Measurements from ENCODE around the gene ALG2.

- TF ChIP-seq CTCF (IDR thresholded peaks at IDR 0.05; ENCODE audit: poor library complexity, severe bottlenecking): no peak
- TF ChIP-seq POLR2AphosphoS5 (IDR thresholded peaks at IDR 0.05): no peak
- no peak for TF ChIP-seq EZH2 (IDR thresholded peaks at IDR 0.05; ENCODE audit: borderline replicate concordance, insufficient read depth, low read length, poor library complexity, severe bottlenecking)
- TF ChIP-seq TAF1 (IDR thresholded peaks at IDR 0.05; ENCODE audit: low read depth): no peak
- no peak for TF ChIP-seq EP300 (conservative IDR thresholded peaks at IDR 0.05; ENCODE audit: poor library complexity, severe bottlenecking)
- TF ChIP-seq RAD21 (conservative IDR thresholded peaks at IDR 0.05): no peak
- TF ChIP-seq SMC3 (conservative IDR thresholded peaks at IDR 0.05; ENCODE audit: poor library complexity): no peak
- TF ChIP-seq MXI1 (conservative IDR thresholded peaks at IDR 0.05; ENCODE audit: poor library complexity, severe bottlenecking): no peak
These were observed 54.0 kb downstream of the ALG2 start for GRCh38 chr9:99167694-99168093.
